Measurements from ENCODE around the gene COL18A1.

- TF ChIP-seq POLR2A (IDR thresholded peaks at IDR 0.05): no peak
- TF ChIP-seq CTCF (IDR thresholded peaks at IDR 0.05): no peak
Measured at GRCh38 chr21:45492765-45493164, 87.8 kb downstream of the COL18A1 start.
